SJSA1 (cell line): Measurements from ENCODE around the gene PLGRKT. TPM values are rescaled to one million over a fixed set of nuclear protein-coding genes. Genes with fewer than 3 reads are reported as not detected.
A peak's percentile ranks its signal among the peaks of the same experiment; 100 is the strongest.
"Not testable (repeated sequence)": the region's sequence is repeated elsewhere in the genome, so short reads cannot be mapped to it uniquely, and the experiment has no call there.

Experiments used
- DNase-seq, 2 experiments: peaks; one replicate each; pipeline ENCODE4 v3.0.0-alpha.2; 2015 to 2020; ENCODE audit warnings: low spot score in 2 of 2, low read depth in 1 of 2
- H3K27ac ChIP-seq: fragments of 250-450 bp; sonication (Bioruptor Pico); 2 replicates; pipeline ENCODE4 v1.5.1; 2020; ENCODE audit warnings: mild to moderate bottlenecking, moderate library complexity
- H3K27me3 ChIP-seq: fragments of 250-450 bp; sonication (Bioruptor Pico); replicated peaks from 2 replicates; pipeline ENCODE4 v1.5.1; 2020; ENCODE audit warnings: mild to moderate bottlenecking, moderate library complexity
- H3K36me3 ChIP-seq: fragments of 250-450 bp; sonication (Bioruptor Pico); 2 replicates; pipeline ENCODE4 v1.5.1; 2020; ENCODE audit warnings: mild to moderate bottlenecking
- H3K4me1 ChIP-seq: fragments of 250-450 bp; sonication (Bioruptor Pico); replicated peaks from 2 replicates; pipeline ENCODE4 v1.6.1; 2021; ENCODE audit warnings: mild to moderate bottlenecking
- H3K4me3 ChIP-seq: fragments of 250-450 bp; sonication (Bioruptor Pico); 2 replicates; pipeline ENCODE4 v1.5.1; 2020; ENCODE audit warnings: mild to moderate bottlenecking
- H3K9me3 ChIP-seq: fragments of 250-450 bp; sonication (Bioruptor Pico); replicated peaks from 2 replicates; pipeline ENCODE4 v1.5.1; 2020; ENCODE audit warnings: mild to moderate bottlenecking
- total RNA-seq: library from RNA; depleted of rRNA; stranded (reverse); fragments of >200 nt; shearing (Covaris generic); gene quantifications from 2 replicates; pipeline ENCODE4 v1.2.3, GENCODE V29; 2014

PLGRKT gene
- total RNA-seq, 1 experiment from 2014 or later, result 31.2 TPM

- DNase-seq, H3K27ac ChIP-seq, H3K27me3 ChIP-seq, H3K4me3 ChIP-seq, H3K9me3 ChIP-seq: not testable (repeated sequence)
- Histone ChIP-seq H3K36me3 (peaks cover 16% of the 10 kb centered on the region), H3K4me1 (peaks cover 19% of the 10 kb centered on the region)
Measured at GRCh38 chr9:5432890-5433289, 4.8 kb downstream of the PLGRKT start.

GRCh38 chr9:5430912-5431311 lies 6.8 kb downstream of the PLGRKT start:
- H3K4me3 ChIP-seq, result no peak overlapping the region
- H3K36me3 ChIP-seq, result peaks cover 9% of the 10 kb centered on the region; the same call in 1 of the 2 replicates
- no peak overlapping the region for H3K27ac ChIP-seq
- no peaks in the 10 kb centered on the region for H3K27me3 ChIP-seq
- no peaks in the 10 kb centered on the region for H3K9me3 ChIP-seq
- peaks cover 14% of the 10 kb centered on the region for H3K4me1 ChIP-seq
- no peak for DNase-seq

GRCh38 chr9:5429873-5430564 lies 7.7 kb downstream of the PLGRKT start:
- Histone ChIP-seq H3K36me3 (peaks cover 3% of the 10 kb centered on the region; the same call in 1 of the 2 replicates), H3K4me3 (no peak overlapping the region), H3K27me3 (no peaks in the 10 kb centered on the region), H3K4me1 (peaks cover 14% of the 10 kb centered on the region), H3K27ac (no peak overlapping the region), H3K9me3 (no peaks in the 10 kb centered on the region)
- DNase-seq, result no peak

- Histone ChIP-seq H3K36me3 (peaks cover 3% of the 10 kb centered on the region; the same call in 1 of the 2 replicates), H3K27me3 (no peaks in the 10 kb centered on the region), H3K4me3 (no peak overlapping the region), H3K27ac (no peak overlapping the region; the same call in 1 of the 2 replicates), H3K9me3 (no peaks in the 10 kb centered on the region), H3K4me1 (peaks cover 14% of the 10 kb centered on the region)
- DNase-seq, result peak in 1 of 2 experiments; percentile 50
Measured at GRCh38 chr9:5428794-5429528, 8.8 kb downstream of the PLGRKT start.

- DNase-seq, result no peak
- no peaks in the 10 kb centered on the region for H3K27me3 ChIP-seq
- H3K27ac ChIP-seq, result no peak overlapping the region
- H3K4me3 ChIP-seq, result no peak overlapping the region
- no peaks in the 10 kb centered on the region for H3K9me3 ChIP-seq
- peaks cover 3% of the 10 kb centered on the region; the same call in 1 of the 2 replicates for H3K36me3 ChIP-seq
- H3K4me1 ChIP-seq, result peaks cover 14% of the 10 kb centered on the region
Measured at GRCh38 chr9:5428172-5428571, 9.6 kb downstream of the PLGRKT start.

GRCh38 chr9:5427005-5427404 lies 10.7 kb downstream of the PLGRKT start:
- no peak for DNase-seq
- Histone ChIP-seq H3K36me3 (peaks cover 2% of the 10 kb centered on the region; the same call in 1 of the 2 replicates), H3K4me3 (no peak overlapping the region)

DNA sequence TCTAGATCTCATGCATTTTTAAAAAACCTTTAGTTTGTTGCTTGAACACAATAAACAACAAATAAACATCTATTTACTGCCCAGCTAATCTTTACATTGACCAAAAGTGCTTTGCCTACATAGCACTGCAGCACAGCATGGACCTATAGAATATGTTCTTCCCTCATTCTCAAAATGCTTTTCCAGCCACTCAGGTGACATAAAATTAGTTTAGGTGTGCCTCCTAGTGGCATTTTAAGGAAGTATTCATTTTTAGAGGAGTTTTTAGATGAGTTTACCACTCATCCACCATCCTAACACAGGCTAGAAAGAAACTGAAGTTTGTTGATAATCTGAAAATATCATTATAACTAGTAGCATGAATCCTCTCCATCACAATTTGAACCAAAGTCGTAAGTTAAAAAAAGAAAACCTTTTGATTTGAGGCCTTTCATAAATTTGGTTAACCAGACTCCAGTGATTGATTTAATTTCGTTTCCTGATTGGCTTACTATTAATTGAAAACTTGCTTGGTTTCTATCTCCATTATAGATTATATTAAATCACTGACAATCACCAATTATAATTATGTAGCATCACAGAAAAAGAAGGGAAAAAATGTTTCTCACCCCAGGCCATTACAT lies 12.6 kb downstream of the PLGRKT start:
- no peak for DNase-seq
- H3K27ac ChIP-seq, result no peak overlapping the region

More at GRCh38 chr9:5427005-5427404, 10.7 kb downstream of the PLGRKT start:
- H3K27me3 ChIP-seq, result no peaks in the 10 kb centered on the region
- H3K4me1 ChIP-seq, result peaks cover 14% of the 10 kb centered on the region
- no peaks in the 10 kb centered on the region for H3K9me3 ChIP-seq
- H3K27ac ChIP-seq, result no peak overlapping the region

GRCh38 chr9:5422276-5422675 lies 15.4 kb downstream of the PLGRKT start:
- no peaks in the 10 kb centered on the region for H3K4me1 ChIP-seq
- peak in 1 of 2 experiments; percentile 2 for DNase-seq
- no peaks in the 10 kb centered on the region for H3K27me3 ChIP-seq
- no peak overlapping the region for H3K27ac ChIP-seq
- H3K9me3 ChIP-seq, result no peaks in the 10 kb centered on the region
- no peaks in the 10 kb centered on the region for H3K36me3 ChIP-seq
- H3K4me3 ChIP-seq, result no peak overlapping the region

More for the DNA sequence above, 12.6 kb downstream of the PLGRKT start:
- Histone ChIP-seq H3K4me3 (no peak overlapping the region), H3K4me1 (peaks cover 14% of the 10 kb centered on the region), H3K27me3 (no peaks in the 10 kb centered on the region), H3K9me3 (no peaks in the 10 kb centered on the region), H3K36me3 (no peaks in the 10 kb centered on the region)

- Histone ChIP-seq H3K27ac (no peak overlapping the region), H3K36me3 (no peaks in the 10 kb centered on the region), H3K9me3 (no peaks in the 10 kb centered on the region), H3K27me3 (no peaks in the 10 kb centered on the region), H3K4me1 (no peaks in the 10 kb centered on the region), H3K4me3 (no peak overlapping the region)
- no peak for DNase-seq
Measured at GRCh38 chr9:5421163-5421562, 16.6 kb downstream of the PLGRKT start.

DNA sequence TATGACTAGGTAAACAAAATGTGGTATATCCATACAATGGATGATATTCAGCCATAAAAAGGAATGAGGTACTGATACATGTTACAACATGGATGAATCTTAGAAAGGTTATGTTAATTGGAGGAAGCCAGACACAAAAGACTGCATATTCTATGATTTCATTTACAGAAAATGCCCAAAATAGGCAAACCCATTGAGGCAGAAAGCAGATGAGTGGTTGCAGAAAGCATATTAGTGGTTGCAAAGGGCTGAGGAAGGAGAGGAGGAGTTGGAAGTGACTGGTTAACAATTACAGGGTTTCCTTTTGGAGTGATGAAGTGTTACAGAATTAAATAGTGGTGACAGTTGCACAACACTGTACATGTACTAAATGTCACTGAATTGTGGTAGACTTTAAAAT lies 17.7 kb downstream of the PLGRKT start:
- no peaks in the 10 kb centered on the region for H3K4me1 ChIP-seq
- H3K27ac ChIP-seq, result no peak overlapping the region
- H3K4me3 ChIP-seq, result no peak overlapping the region
- no peaks in the 10 kb centered on the region for H3K27me3 ChIP-seq
- DNase-seq, result no peak
- no peaks in the 10 kb centered on the region for H3K36me3 ChIP-seq
- H3K9me3 ChIP-seq, result no peaks in the 10 kb centered on the region

- Histone ChIP-seq H3K4me3 (no peak overlapping the region), H3K27ac (no peak overlapping the region), H3K36me3 (no peaks in the 10 kb centered on the region), H3K9me3 (no peaks in the 10 kb centered on the region), H3K27me3 (no peaks in the 10 kb centered on the region), H3K4me1 (no peaks in the 10 kb centered on the region)
- no peak for DNase-seq
Measured at GRCh38 chr9:5418481-5418880, 19.2 kb downstream of the PLGRKT start.

DNA sequence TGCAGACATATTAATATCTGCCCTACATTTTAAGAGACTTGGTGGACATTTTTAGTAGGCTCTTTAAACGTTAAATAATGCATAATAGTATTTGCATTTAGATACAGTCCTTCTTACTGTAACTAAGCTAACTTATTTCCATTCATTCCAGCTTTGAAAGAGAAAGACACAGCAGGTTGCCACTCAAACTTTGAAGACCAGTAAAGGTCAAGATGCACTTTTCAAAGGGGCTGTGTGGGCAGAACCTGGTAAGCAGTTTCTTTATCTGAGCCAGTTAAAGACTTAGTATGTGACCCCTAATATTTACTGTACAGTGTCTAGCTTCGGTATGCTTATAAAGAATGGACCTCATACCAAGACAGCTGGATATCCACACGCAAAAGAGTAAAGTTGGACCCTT lies 20.8 kb downstream of the PLGRKT start:
- H3K27me3 ChIP-seq, result no peaks in the 10 kb centered on the region
- H3K4me1 ChIP-seq, result no peaks in the 10 kb centered on the region
- no peaks in the 10 kb centered on the region for H3K9me3 ChIP-seq
- H3K4me3 ChIP-seq, result no peak overlapping the region
- no peak for DNase-seq
- no peaks in the 10 kb centered on the region for H3K36me3 ChIP-seq
- H3K27ac ChIP-seq, result no peak overlapping the region

GRCh38 chr9:5408596-5408995 lies 29.1 kb downstream of the PLGRKT start:
- Histone ChIP-seq H3K27me3 (no peaks in the 10 kb centered on the region), H3K27ac (no peak overlapping the region), H3K4me3 (no peak overlapping the region), H3K9me3 (no peaks in the 10 kb centered on the region), H3K36me3 (no peaks in the 10 kb centered on the region), H3K4me1 (no peaks in the 10 kb centered on the region)
- no peak for DNase-seq

GRCh38 chr9:5402217-5402616 lies 35.5 kb downstream of the PLGRKT start:
- no peaks in the 10 kb centered on the region for H3K36me3 ChIP-seq
- H3K27me3 ChIP-seq, result no peaks in the 10 kb centered on the region
- no peak overlapping the region for H3K4me3 ChIP-seq
- H3K27ac ChIP-seq, result no peak overlapping the region
- no peak for DNase-seq
- H3K9me3 ChIP-seq, result no peaks in the 10 kb centered on the region
- no peaks in the 10 kb centered on the region for H3K4me1 ChIP-seq
